COLO829 (cell line): ENCODE results near the gene NKX1-1.

ENCODE experiments used
- DNase-seq: peaks from one replicate; pipeline ENCODE4 v3.0.0; 2012; ENCODE audit warnings: low spot score

The NKX1-1 gene

GRCh38 chr4:1416948-1417260, 10.7 kb upstream of the NKX1-1 start:
- DNase-seq: no peak

GRCh38 chr4:1416051-1416947, 10.1 kb upstream of the NKX1-1 start:
- DNase-seq: no peak

- DNase-seq: no peak
Measured at GRCh38 chr4:1415681-1415981, 9.4 kb upstream of the NKX1-1 start.

GRCh38 chr4:1414831-1415680, 8.8 kb upstream of the NKX1-1 start:
- DNase-seq: no peak

GRCh38 chr4:1413687-1414479, 7.6 kb upstream of the NKX1-1 start:
- DNase-seq: no peak

- no peak for DNase-seq
Measured at GRCh38 chr4:1413204-1413663, 7.0 kb upstream of the NKX1-1 start.

GRCh38 chr4:1412376-1413203, 6.3 kb upstream of the NKX1-1 start:
- DNase-seq: no peak

GRCh38 chr4:1411436-1412375, 5.5 kb upstream of the NKX1-1 start:
- DNase-seq: no peak

- peak; percentile 47 for DNase-seq
Measured at GRCh38 chr4:1410491-1411325, 4.5 kb upstream of the NKX1-1 start.

- no peak for DNase-seq
Measured at GRCh38 chr4:1409491-1410425, 3.5 kb upstream of the NKX1-1 start.

GRCh38 chr4:1409079-1409478, 2.8 kb upstream of the NKX1-1 start:
- no peak for DNase-seq

GRCh38 chr4:1408418-1408817, 2.2 kb upstream of the NKX1-1 start:
- no peak for DNase-seq

GRCh38 chr4:1407657-1408333, 1.6 kb upstream of the NKX1-1 start:
- no peak for DNase-seq

- no peak for DNase-seq
Measured at GRCh38 chr4:1406981-1407656, 877 bp upstream of the NKX1-1 start.

- no peak for DNase-seq
Measured at GRCh38 chr4:1405636-1406393, 427 bp downstream of the NKX1-1 start.

GRCh38 chr4:1405254-1405635, 997 bp downstream of the NKX1-1 start:
- DNase-seq: no peak
